Osteoblast (primary cell): ENCODE data around the gene ATP10A. TPM values are rescaled to one million over a fixed set of nuclear protein-coding genes. Genes with fewer than 3 reads are reported as not detected.
"Not testable (repeated sequence)": the region's sequence is repeated elsewhere in the genome, so short reads cannot be mapped to it uniquely, and the experiment has no call there.

Experiments
- DNase-seq: peaks from one replicate; pipeline ENCODE4 v3.0.0; 2011; ENCODE audit warnings: low spot score, mixed read lengths; ENCODE audit not compliant: insufficient read length; ENCODE audit errors: missing footprints
- H2AFZ ChIP-seq: 2 replicates; pipeline ENCODE4 v1.6.0; 2011; ENCODE audit warnings: mild to moderate bottlenecking, low read length
- H3K27ac ChIP-seq: 2 replicates; pipeline ENCODE4 v1.5.1; 2011; ENCODE audit warnings: mild to moderate bottlenecking, low read depth, low read length, moderate library complexity
- H3K27me3 ChIP-seq: 2 replicates; pipeline ENCODE4 v1.6.0; 2012; ENCODE audit warnings: mild to moderate bottlenecking, control low read depth, inconsistent platforms, low read length, moderate library complexity; ENCODE audit not compliant: insufficient read depth
- H3K36me3 ChIP-seq: 2 replicates; pipeline ENCODE4 v1.5.1; 2011; ENCODE audit warnings: mild to moderate bottlenecking, low read length, control low read depth, moderate library complexity; ENCODE audit not compliant: insufficient read depth
- H3K4me1 ChIP-seq: 2 replicates; pipeline ENCODE4 v1.5.1; 2011; ENCODE audit warnings: mild to moderate bottlenecking, low read length, control low read depth, moderate library complexity; ENCODE audit not compliant: insufficient read depth
- H3K4me2 ChIP-seq: 2 replicates; pipeline ENCODE4 v1.6.0; 2011; ENCODE audit warnings: mild to moderate bottlenecking, low read length; ENCODE audit not compliant: insufficient read depth
- H3K4me3 ChIP-seq: fragments of 200-600 bp; sonication (generic); 3 replicates; pipeline ENCODE4 v1.5.1; 2012; ENCODE audit warnings: mild to moderate bottlenecking, low read length, inconsistent platforms; ENCODE audit not compliant: insufficient read depth
- H3K79me2 ChIP-seq: 2 replicates; pipeline ENCODE4 v1.6.0; 2012; ENCODE audit warnings: mild to moderate bottlenecking, low read length, control low read depth, inconsistent platforms; ENCODE audit not compliant: insufficient read depth
- H3K9me3 ChIP-seq: 2 replicates; pipeline ENCODE4 v1.5.1; 2011; ENCODE audit warnings: low read depth, low read length, control low read depth
- H4K20me1 ChIP-seq: 2 replicates; pipeline ENCODE4 v1.6.0; 2012; ENCODE audit warnings: mild to moderate bottlenecking, low read length, control low read depth; ENCODE audit not compliant: insufficient read depth
- total RNA-seq: library from RNA; depleted of rRNA; stranded (reverse); fragments of >200 nt; gene quantifications from 2 replicates; pipeline ENCODE4 v1.2.3, GENCODE V29; 2012
- TF ChIP-seq, protein P1 (sequence below): IDR thresholded peaks from 2 replicates; pipeline ENCODE4 v1.5.1; 2011; ENCODE audit warnings: mild to moderate bottlenecking, low read depth, low read length, moderate library complexity; ENCODE audit errors: extremely low read depth

Gene ATP10A
- total RNA-seq, 1 donor: 32.9 TPM

DNA sequence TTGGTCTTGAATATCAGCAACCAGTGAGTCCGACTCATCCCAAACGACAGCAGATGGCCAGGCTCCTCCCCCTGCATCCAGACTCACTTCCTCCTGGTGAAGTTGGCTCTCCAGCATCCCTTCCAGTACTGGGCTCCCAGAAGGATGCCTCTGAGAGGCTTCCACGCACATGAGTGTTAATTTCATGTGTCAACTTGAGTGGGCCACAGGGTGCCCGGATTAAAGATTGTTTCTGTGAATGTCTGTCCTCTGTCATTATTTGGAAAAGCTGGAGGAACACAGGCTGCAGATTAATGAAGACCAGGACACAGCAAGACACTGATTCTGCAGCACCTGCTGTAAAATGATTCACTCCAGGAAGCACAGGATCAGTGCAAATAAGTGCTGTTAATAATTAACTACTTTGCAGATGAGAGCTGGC lies 99.8 kb downstream of the ATP10A start:
- Histone ChIP-seq H3K9me3 (no peaks in the 10 kb centered on the region), H3K27ac (peak overlapping the region; percentile 21), H3K4me1 (peaks cover 3% of the 10 kb centered on the region), H3K36me3 (peaks cover 6% of the 10 kb centered on the region), H3K4me2 (no peak overlapping the region), H4K20me1 (peaks cover 3% of the 10 kb centered on the region), H3K4me3 (no peak overlapping the region), H3K79me2 (no peaks in the 10 kb centered on the region), H3K27me3 (no peaks in the 10 kb centered on the region), H2AFZ (no peak overlapping the region)
- TF ChIP-seq, protein P1, sequence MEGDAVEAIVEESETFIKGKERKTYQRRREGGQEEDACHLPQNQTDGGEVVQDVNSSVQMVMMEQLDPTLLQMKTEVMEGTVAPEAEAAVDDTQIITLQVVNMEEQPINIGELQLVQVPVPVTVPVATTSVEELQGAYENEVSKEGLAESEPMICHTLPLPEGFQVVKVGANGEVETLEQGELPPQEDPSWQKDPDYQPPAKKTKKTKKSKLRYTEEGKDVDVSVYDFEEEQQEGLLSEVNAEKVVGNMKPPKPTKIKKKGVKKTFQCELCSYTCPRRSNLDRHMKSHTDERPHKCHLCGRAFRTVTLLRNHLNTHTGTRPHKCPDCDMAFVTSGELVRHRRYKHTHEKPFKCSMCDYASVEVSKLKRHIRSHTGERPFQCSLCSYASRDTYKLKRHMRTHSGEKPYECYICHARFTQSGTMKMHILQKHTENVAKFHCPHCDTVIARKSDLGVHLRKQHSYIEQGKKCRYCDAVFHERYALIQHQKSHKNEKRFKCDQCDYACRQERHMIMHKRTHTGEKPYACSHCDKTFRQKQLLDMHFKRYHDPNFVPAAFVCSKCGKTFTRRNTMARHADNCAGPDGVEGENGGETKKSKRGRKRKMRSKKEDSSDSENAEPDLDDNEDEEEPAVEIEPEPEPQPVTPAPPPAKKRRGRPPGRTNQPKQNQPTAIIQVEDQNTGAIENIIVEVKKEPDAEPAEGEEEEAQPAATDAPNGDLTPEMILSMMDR: no peak
- no peak for DNase-seq

- Histone ChIP-seq H3K36me3 (peaks cover 5% of the 10 kb centered on the region), H2AFZ (peak overlapping the region; percentile 67), H3K27me3 (no peaks in the 10 kb centered on the region), H3K79me2 (no peaks in the 10 kb centered on the region), H3K4me2 (no peak overlapping the region), H4K20me1 (peaks cover 3% of the 10 kb centered on the region), H3K4me1 (peaks cover 3% of the 10 kb centered on the region), H3K27ac (peak overlapping the region; percentile 21), H3K4me3 (no peak overlapping the region), H3K9me3 (no peaks in the 10 kb centered on the region)
- TF ChIP-seq, protein P1: no peak
- DNase-seq: no peak
Measured at GRCh38 chr15:25761971-25762662, 101.0 kb downstream of the ATP10A start.

DNA sequence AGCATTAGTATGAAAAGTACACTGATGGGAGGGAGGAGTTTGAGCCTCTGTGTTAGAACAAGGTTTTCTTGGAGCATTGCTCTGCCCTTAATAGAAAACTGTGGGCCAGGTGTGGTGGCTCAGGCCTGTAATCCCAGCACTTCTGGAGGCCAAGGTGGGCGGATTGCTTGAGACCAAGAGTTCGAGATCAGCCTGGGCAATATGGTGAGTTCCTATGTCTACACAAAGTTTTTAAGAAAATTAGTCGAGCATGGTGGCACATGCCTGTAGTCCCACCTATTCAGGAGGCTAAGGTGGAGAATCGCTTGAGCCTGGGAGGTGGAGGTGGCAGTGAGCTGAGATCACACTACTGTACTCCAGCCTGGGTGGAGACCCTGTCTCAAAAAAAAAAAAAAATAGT lies 103.7 kb downstream of the ATP10A start:
- Histone ChIP-seq H3K4me1 (peaks cover 3% of the 10 kb centered on the region), H3K27ac (no peak overlapping the region), H3K36me3 (peaks cover 2% of the 10 kb centered on the region), H3K9me3 (no peaks in the 10 kb centered on the region), H3K4me3 (no peak overlapping the region), H4K20me1 (peaks cover 3% of the 10 kb centered on the region), H3K4me2 (no peak overlapping the region), H2AFZ (no peak overlapping the region), H3K27me3 (no peaks in the 10 kb centered on the region), H3K79me2 (no peaks in the 10 kb centered on the region)
- TF ChIP-seq, protein P1: no peak
- DNase-seq: no peak

DNA sequence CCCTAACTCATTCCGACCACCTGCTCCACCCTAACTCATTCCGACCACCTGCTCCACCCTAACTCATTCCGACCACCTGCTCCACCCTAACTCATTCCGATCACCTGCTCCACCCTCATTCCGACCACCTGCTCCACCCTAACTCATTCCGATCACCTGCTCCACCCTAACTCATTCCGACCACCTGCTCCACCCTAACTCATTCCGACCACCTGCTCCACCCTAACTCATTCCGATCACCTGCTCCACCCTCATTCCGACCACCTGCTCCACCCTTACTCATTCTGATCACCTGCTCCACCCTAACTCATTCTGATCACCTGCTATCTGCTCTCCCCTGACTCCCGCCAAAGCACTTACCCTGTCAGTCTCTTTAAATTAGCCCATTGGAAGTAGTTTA lies 104.5 kb downstream of the ATP10A start:
- not testable (repeated sequence) for H3K4me2 ChIP-seq, H3K36me3 ChIP-seq, H3K27me3 ChIP-seq, H3K27ac ChIP-seq, DNase-seq, H3K9me3 ChIP-seq, H4K20me1 ChIP-seq, H3K4me3 ChIP-seq, H3K4me1 ChIP-seq, H3K79me2 ChIP-seq, H2AFZ ChIP-seq
